HEK293 (cell line): ENCODE results near the gene ST3GAL2.

Experiments used
- KLF16 ChIP-seq: fragments of 450-650 bp; formaldehyde crosslinking; IDR thresholded peaks from 2 replicates; pipeline ENCODE4 v1.5.1; 2017; ENCODE audit warnings: missing biosample characterization, missing genetic modification characterization
- MZF1 ChIP-seq: fragments of 450-650 bp; formaldehyde crosslinking; IDR thresholded peaks from 2 replicates; pipeline ENCODE4 v1.5.1; 2017; ENCODE audit warnings: missing biosample characterization, missing genetic modification characterization, borderline replicate concordance
- SP2 ChIP-seq: fragments of 450-650 bp; formaldehyde crosslinking; IDR thresholded peaks from 2 replicates; pipeline ENCODE4 v1.5.1; 2016; ENCODE audit warnings: missing biosample characterization, missing genetic modification characterization
- ZFP41 ChIP-seq: fragments of 450-650 bp; formaldehyde crosslinking; IDR thresholded peaks from 2 replicates; pipeline ENCODE4 v1.5.1; 2016; ENCODE audit warnings: missing biosample characterization, missing genetic modification characterization, borderline replicate concordance
- ZNF121 ChIP-seq: fragments of 450-650 bp; formaldehyde crosslinking; IDR thresholded peaks from 2 replicates; pipeline ENCODE4 v1.5.1; 2016; ENCODE audit warnings: missing biosample characterization, missing genetic modification characterization
- ZNF16 ChIP-seq: fragments of 450-650 bp; formaldehyde crosslinking; IDR thresholded peaks from 2 replicates; pipeline ENCODE4 v1.5.1; 2016; ENCODE audit warnings: low read depth, missing biosample characterization, missing genetic modification characterization
- ZNF184 ChIP-seq: fragments of 450-650 bp; IDR thresholded peaks from 2 replicates; pipeline ENCODE4 v1.5.1; 2018; ENCODE audit warnings: missing biosample characterization, mild to moderate bottlenecking, missing genetic modification characterization
- ZNF624 ChIP-seq: fragments of 450-650 bp; formaldehyde crosslinking; IDR thresholded peaks from 2 replicates; pipeline ENCODE4 v1.5.1; 2017; ENCODE audit warnings: missing biosample characterization, missing genetic modification characterization
- TF ChIP-seq, protein P1 (sequence below): fragments of 450-650 bp; formaldehyde crosslinking; IDR thresholded peaks from 2 replicates; pipeline ENCODE4 v1.5.1; 2016; ENCODE audit warnings: missing biosample characterization, missing genetic modification characterization
- TF ChIP-seq, protein P2 (sequence below): fragments of 450-650 bp; formaldehyde crosslinking; IDR thresholded peaks from 2 replicates; pipeline ENCODE4 v1.5.1; 2016; ENCODE audit warnings: missing biosample characterization, missing genetic modification characterization
- TF ChIP-seq, protein P3 (sequence below): fragments of 450-650 bp; formaldehyde crosslinking; IDR thresholded peaks from 2 replicates; pipeline ENCODE4 v1.5.1; 2016; ENCODE audit warnings: missing biosample characterization, missing genetic modification characterization

DNA sequence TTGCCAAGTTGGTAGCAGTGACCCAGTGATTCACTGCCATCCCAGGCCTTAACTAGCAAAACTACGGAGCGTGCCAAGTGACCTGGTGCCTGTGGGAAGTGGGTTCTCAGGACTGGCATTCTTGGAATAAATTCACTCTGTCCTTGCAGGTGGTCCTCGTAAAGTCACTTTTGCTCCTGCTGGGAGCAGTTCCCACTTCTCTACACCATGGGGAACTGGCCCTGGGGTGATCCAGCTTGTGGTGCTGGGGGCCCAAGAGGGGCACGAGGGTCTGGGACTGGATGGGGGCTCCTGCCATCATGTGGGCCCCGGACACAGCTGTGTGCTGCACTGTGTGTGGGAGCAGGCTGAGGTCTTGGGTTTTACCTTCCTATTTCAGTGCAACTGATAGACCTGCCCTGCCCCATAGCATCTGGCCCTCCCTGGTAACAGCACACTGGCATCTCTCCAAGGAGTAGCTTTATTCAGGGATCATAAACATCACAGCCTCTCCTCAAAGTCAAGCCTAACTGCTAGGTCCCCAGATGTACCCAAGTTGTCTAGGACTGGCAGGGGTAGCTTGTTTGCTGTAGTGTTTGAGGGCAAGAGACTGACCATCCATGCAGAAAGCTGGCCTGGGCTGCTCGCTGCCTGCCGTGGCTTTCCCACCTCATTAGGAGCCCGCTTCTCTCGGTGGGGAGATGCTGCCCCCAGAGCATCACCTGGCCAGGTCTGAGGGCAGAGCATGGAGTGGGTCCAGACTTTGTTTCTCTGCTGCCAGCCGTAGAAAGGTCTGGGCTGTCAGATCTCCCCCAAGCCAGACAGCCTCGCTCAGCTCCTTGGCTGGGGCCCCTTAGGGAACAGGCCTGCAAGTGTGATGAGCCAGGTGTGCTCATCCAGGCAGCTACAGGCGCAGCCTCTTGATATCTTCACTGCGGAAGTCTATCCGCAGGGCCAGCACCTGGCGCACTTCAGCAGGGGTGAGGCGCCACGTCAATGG, 41.5 kb upstream of the ST3GAL2 start:
- TF ChIP-seq, protein P1, sequence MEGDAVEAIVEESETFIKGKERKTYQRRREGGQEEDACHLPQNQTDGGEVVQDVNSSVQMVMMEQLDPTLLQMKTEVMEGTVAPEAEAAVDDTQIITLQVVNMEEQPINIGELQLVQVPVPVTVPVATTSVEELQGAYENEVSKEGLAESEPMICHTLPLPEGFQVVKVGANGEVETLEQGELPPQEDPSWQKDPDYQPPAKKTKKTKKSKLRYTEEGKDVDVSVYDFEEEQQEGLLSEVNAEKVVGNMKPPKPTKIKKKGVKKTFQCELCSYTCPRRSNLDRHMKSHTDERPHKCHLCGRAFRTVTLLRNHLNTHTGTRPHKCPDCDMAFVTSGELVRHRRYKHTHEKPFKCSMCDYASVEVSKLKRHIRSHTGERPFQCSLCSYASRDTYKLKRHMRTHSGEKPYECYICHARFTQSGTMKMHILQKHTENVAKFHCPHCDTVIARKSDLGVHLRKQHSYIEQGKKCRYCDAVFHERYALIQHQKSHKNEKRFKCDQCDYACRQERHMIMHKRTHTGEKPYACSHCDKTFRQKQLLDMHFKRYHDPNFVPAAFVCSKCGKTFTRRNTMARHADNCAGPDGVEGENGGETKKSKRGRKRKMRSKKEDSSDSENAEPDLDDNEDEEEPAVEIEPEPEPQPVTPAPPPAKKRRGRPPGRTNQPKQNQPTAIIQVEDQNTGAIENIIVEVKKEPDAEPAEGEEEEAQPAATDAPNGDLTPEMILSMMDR (tag by site-specific recombination): no peak
- TF ChIP-seq ZNF121 (tag by site-specific recombination) (no peak), SP2 (tag by site-specific recombination) (no peak), ZFP41 (tag by site-specific recombination) (no peak), ZNF184 (no peak), MZF1 (tag by site-specific recombination) (no peak), KLF16 (tag by site-specific recombination) (no peak), ZNF16 (no peak), ZNF624 (tag by site-specific recombination) (no peak)
- TF ChIP-seq, protein P2, sequence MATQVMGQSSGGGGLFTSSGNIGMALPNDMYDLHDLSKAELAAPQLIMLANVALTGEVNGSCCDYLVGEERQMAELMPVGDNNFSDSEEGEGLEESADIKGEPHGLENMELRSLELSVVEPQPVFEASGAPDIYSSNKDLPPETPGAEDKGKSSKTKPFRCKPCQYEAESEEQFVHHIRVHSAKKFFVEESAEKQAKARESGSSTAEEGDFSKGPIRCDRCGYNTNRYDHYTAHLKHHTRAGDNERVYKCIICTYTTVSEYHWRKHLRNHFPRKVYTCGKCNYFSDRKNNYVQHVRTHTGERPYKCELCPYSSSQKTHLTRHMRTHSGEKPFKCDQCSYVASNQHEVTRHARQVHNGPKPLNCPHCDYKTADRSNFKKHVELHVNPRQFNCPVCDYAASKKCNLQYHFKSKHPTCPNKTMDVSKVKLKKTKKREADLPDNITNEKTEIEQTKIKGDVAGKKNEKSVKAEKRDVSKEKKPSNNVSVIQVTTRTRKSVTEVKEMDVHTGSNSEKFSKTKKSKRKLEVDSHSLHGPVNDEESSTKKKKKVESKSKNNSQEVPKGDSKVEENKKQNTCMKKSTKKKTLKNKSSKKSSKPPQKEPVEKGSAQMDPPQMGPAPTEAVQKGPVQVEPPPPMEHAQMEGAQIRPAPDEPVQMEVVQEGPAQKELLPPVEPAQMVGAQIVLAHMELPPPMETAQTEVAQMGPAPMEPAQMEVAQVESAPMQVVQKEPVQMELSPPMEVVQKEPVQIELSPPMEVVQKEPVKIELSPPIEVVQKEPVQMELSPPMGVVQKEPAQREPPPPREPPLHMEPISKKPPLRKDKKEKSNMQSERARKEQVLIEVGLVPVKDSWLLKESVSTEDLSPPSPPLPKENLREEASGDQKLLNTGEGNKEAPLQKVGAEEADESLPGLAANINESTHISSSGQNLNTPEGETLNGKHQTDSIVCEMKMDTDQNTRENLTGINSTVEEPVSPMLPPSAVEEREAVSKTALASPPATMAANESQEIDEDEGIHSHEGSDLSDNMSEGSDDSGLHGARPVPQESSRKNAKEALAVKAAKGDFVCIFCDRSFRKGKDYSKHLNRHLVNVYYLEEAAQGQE (tag by site-specific recombination): no peak
- TF ChIP-seq, protein P3, sequence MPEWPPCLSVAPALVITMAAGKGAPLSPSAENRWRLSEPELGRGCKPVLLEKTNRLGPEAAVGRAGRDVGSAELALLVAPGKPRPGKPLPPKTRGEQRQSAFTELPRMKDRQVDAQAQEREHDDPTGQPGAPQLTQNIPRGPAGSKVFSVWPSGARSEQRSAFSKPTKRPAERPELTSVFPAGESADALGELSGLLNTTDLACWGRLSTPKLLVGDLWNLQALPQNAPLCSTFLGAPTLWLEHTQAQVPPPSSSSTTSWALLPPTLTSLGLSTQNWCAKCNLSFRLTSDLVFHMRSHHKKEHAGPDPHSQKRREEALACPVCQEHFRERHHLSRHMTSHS (tag by site-specific recombination): no peak
